T-helper 2 cell treated with Interferon-gamma antibody and Interleukin-4, amounts not matched to agents 5 μg/mL and 100 μg/mL, for 36 hours (primary cell): ENCODE measurements around the gene RBBP8NL.

Experiments used
- DNase-seq: peaks from one replicate; pipeline ENCODE4 v3.0.0; 2021; ENCODE audit warnings: low spot score
- H3K27ac Mint-ChIP-seq: one replicate; pipeline ENCODE4 v1.8.0; 2021; ENCODE audit warnings: mild to moderate bottlenecking, mixed read lengths
- H3K27me3 Mint-ChIP-seq: one replicate; pipeline ENCODE4 v1.8.0; 2021; ENCODE audit warnings: low read depth, mixed read lengths
- H3K36me3 Mint-ChIP-seq: one replicate; pipeline ENCODE4 v1.8.0; 2021; ENCODE audit warnings: low read depth, mixed read lengths
- H3K4me1 Mint-ChIP-seq: one replicate; pipeline ENCODE4 v1.8.0; 2021; ENCODE audit warnings: low read depth, mixed read lengths
- H3K4me3 Mint-ChIP-seq: one replicate; pipeline ENCODE4 v1.8.0; 2022; ENCODE audit warnings: mild to moderate bottlenecking, moderate library complexity, mixed read lengths
- H3K9me3 Mint-ChIP-seq: one replicate; pipeline ENCODE4 v1.8.0; 2021; ENCODE audit warnings: mixed read lengths

Gene RBBP8NL

GRCh38 chr20:62363920-62364851 lies 63.2 kb downstream of the RBBP8NL start:
- Mint-ChIP-seq H3K4me3 (no peak overlapping the region), H3K27ac (no peak overlapping the region), H3K27me3 (peaks cover 22% of the 10 kb centered on the region), H3K9me3 (no peaks in the 10 kb centered on the region), H3K36me3 (no peaks in the 10 kb centered on the region), H3K4me1 (no peaks in the 10 kb centered on the region)
- DNase-seq, result no peak

GRCh38 chr20:62362991-62363919 lies 64.1 kb downstream of the RBBP8NL start:
- Mint-ChIP-seq H3K27ac (no peak overlapping the region), H3K27me3 (peaks cover 17% of the 10 kb centered on the region), H3K4me3 (no peak overlapping the region), H3K9me3 (no peaks in the 10 kb centered on the region), H3K4me1 (no peaks in the 10 kb centered on the region), H3K36me3 (no peaks in the 10 kb centered on the region)
- no peak for DNase-seq

- Mint-ChIP-seq H3K27ac (no peak overlapping the region), H3K27me3 (peaks cover 13% of the 10 kb centered on the region), H3K4me1 (no peaks in the 10 kb centered on the region), H3K4me3 (no peak overlapping the region), H3K9me3 (no peaks in the 10 kb centered on the region), H3K36me3 (no peaks in the 10 kb centered on the region)
- no peak for DNase-seq
Observed at GRCh38 chr20:62362590-62362940, 64.8 kb downstream of the RBBP8NL start.

GRCh38 chr20:62361799-62362589 lies 65.3 kb downstream of the RBBP8NL start:
- DNase-seq, result no peak
- no peaks in the 10 kb centered on the region for H3K4me1 Mint-ChIP-seq

GRCh38 chr20:62360854-62361798 lies 66.2 kb downstream of the RBBP8NL start:
- no peaks in the 10 kb centered on the region for H3K4me1 Mint-ChIP-seq
- no peak overlapping the region for H3K27ac Mint-ChIP-seq
- H3K27me3 Mint-ChIP-seq, result peaks cover 11% of the 10 kb centered on the region
- H3K4me3 Mint-ChIP-seq, result no peak overlapping the region
- no peaks in the 10 kb centered on the region for H3K9me3 Mint-ChIP-seq
- no peak for DNase-seq
- H3K36me3 Mint-ChIP-seq, result no peaks in the 10 kb centered on the region

More at GRCh38 chr20:62361799-62362589, 65.3 kb downstream of the RBBP8NL start:
- Mint-ChIP-seq H3K4me3 (no peak overlapping the region), H3K27ac (no peak overlapping the region), H3K9me3 (no peaks in the 10 kb centered on the region), H3K36me3 (no peaks in the 10 kb centered on the region), H3K27me3 (peaks cover 11% of the 10 kb centered on the region)
